ENCODE results near the gene SEMA6A.

DNA sequence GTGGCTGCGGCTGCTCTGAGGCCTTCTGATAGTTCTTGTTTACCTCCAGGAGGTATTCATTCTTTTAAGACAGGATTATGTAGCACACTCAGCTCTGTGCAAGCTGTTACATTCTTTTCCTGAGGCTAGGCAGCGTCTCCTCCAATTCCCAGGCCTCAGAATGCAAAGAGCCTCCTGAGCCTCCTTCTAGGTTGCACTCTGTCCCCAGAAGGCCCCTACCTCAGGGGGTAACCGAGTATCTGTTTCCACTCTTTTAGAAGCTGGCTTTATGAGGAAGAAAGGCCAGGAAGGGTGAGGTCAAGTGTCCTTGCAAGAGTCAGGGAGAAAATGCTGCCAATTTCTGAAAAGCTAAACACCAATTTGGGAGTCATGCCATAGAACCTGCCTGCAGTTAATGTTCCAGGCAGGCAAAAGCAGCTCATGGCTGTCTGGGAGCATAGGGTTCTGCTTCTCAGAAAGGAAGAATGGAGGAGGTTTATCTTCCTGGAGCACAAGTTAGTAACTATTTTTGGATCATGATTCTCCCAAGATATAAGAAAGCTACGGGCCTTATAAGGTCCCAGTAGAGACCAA, 178.9 kb downstream of the SEMA6A start:
- no peak for TF ChIP-seq JUND (IDR thresholded peaks at IDR 0.05; ENCODE audit: low read depth, low read length)
- TF ChIP-seq EGR1 (IDR thresholded peaks at IDR 0.05; ENCODE audit: borderline replicate concordance in 1 of 2, low read depth in 2 of 2, low read length in 2 of 2): no peak
- no peak for TF ChIP-seq POLR2AphosphoS2 (IDR thresholded peaks at IDR 0.05; ENCODE audit: low read depth, low read length)
- TF ChIP-seq, protein P1, sequence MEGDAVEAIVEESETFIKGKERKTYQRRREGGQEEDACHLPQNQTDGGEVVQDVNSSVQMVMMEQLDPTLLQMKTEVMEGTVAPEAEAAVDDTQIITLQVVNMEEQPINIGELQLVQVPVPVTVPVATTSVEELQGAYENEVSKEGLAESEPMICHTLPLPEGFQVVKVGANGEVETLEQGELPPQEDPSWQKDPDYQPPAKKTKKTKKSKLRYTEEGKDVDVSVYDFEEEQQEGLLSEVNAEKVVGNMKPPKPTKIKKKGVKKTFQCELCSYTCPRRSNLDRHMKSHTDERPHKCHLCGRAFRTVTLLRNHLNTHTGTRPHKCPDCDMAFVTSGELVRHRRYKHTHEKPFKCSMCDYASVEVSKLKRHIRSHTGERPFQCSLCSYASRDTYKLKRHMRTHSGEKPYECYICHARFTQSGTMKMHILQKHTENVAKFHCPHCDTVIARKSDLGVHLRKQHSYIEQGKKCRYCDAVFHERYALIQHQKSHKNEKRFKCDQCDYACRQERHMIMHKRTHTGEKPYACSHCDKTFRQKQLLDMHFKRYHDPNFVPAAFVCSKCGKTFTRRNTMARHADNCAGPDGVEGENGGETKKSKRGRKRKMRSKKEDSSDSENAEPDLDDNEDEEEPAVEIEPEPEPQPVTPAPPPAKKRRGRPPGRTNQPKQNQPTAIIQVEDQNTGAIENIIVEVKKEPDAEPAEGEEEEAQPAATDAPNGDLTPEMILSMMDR (IDR thresholded peaks at IDR 0.05 in 2 of 3, conservative IDR thresholded peaks at IDR 0.05 in 1 of 3; ENCODE audit: control insufficient read depth in 2 of 3, extremely low read depth in 1 of 3, insufficient read depth in 1 of 3, low read depth in 3 of 3, low read length in 3 of 3): no peak
- TF ChIP-seq ZBED1 (IDR thresholded peaks at IDR 0.05; ENCODE audit: borderline replicate concordance): no peak
- TF ChIP-seq, protein P2, sequence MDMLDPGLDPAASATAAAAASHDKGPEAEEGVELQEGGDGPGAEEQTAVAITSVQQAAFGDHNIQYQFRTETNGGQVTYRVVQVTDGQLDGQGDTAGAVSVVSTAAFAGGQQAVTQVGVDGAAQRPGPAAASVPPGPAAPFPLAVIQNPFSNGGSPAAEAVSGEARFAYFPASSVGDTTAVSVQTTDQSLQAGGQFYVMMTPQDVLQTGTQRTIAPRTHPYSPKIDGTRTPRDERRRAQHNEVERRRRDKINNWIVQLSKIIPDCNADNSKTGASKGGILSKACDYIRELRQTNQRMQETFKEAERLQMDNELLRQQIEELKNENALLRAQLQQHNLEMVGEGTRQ (IDR thresholded peaks at IDR 0.05; ENCODE audit: borderline replicate concordance, low read depth, low read length): no peak
- TF ChIP-seq CHD2 (IDR thresholded peaks at IDR 0.05; ENCODE audit: borderline replicate concordance, low read depth, low read length): no peak
- TF ChIP-seq POLR2A (IDR thresholded peaks at IDR 0.05; ENCODE audit: low read depth, low read length): no peak
- TF ChIP-seq RAD21 (IDR thresholded peaks at IDR 0.05; ENCODE audit: insufficient read depth, low read depth, low read length): no peak
- TF ChIP-seq RBBP5 (conservative IDR thresholded peaks at IDR 0.05): no peak
- no peak for TF ChIP-seq FOS (IDR thresholded peaks at IDR 0.05; ENCODE audit: borderline replicate concordance, extremely low read depth, insufficient read length)
